SU-DHL-6 (cell line): ENCODE measurements around the gene MRPL36.

Experiments
- H2AFZ ChIP-seq: fragments of 200-600 bp; sonication (generic); 2 replicates; pipeline ENCODE4 v1.6.1; 2014; ENCODE audit warnings: low read depth, mild to moderate bottlenecking, moderate library complexity, mixed read lengths, antibody characterized with exemption, low read length; ENCODE audit not compliant: severe bottlenecking
- H3F3A ChIP-seq: fragments of 200-600 bp; shearing (Covaris generic); 2 replicates; pipeline ENCODE4 v1.6.0; 2016; ENCODE audit warnings: antibody characterized with exemption, mild to moderate bottlenecking; ENCODE audit not compliant: insufficient read depth
- H3K27ac ChIP-seq: fragments of 200-600 bp; sonication (generic); 2 replicates; pipeline ENCODE4 v1.5.1; 2016; ENCODE audit warnings: low read depth, mild to moderate bottlenecking, low read length, moderate library complexity, mixed read lengths
- H3K27me3 ChIP-seq: fragments of 200-600 bp; sonication (generic), shearing (Covaris generic); 2 replicates; pipeline ENCODE4 v1.6.0; 2014; ENCODE audit warnings: mild to moderate bottlenecking, low read length
- H3K36me3 ChIP-seq: fragments of 200-600 bp; sonication (generic); 2 replicates; pipeline ENCODE4 v1.6.1; 2014; ENCODE audit warnings: mild to moderate bottlenecking, low read length, mixed read lengths
- H3K4me2 ChIP-seq: fragments of 300-600, 200-600 bp; shearing (Covaris generic), sonication (generic); 2 replicates; pipeline ENCODE4 v1.6.0; 2014; ENCODE audit warnings: low read length, low read depth, mild to moderate bottlenecking; ENCODE audit not compliant: poor library complexity, severe bottlenecking
- H3K4me3 ChIP-seq: fragments of 200-600 bp; sonication (generic); 2 replicates; pipeline ENCODE4 v1.5.1; 2014; ENCODE audit warnings: antibody characterized with exemption, low read length, mild to moderate bottlenecking, mixed read lengths; ENCODE audit not compliant: insufficient read depth, poor library complexity, severe bottlenecking
- H3K79me2 ChIP-seq: fragments of 200-600 bp; sonication (generic); 2 replicates; pipeline ENCODE4 v1.6.1; 2014; ENCODE audit warnings: mild to moderate bottlenecking, low read length, moderate library complexity; ENCODE audit not compliant: insufficient read depth
- H3K9ac ChIP-seq: fragments of 200-600 bp; sonication (generic); 2 replicates; pipeline ENCODE4 v1.7.0; 2014; ENCODE audit warnings: mild to moderate bottlenecking, low read length
- H3K9me2 ChIP-seq: fragments of 200-600 bp; sonication (generic); replicated peaks from 2 replicates; pipeline ENCODE4 v1.6.1; 2014; ENCODE audit warnings: low read length; ENCODE audit not compliant: insufficient read depth
- H3K9me3 ChIP-seq: fragments of 200-600 bp; sonication (generic); 2 replicates; pipeline ENCODE4 v1.6.1; 2014; ENCODE audit warnings: low read length, mixed read lengths; ENCODE audit not compliant: insufficient read depth
- H4K20me1 ChIP-seq: fragments of 200-600 bp; sonication (generic); 2 replicates; pipeline ENCODE4 v1.6.1; 2014; ENCODE audit warnings: low read depth, mild to moderate bottlenecking, antibody characterized with exemption, low read length, moderate library complexity, mixed read lengths
- CTCF ChIP-seq: fragments of 200-600 bp; sonication (generic); IDR thresholded peaks from one replicate; pipeline ENCODE4 v1.5.1; 2017; ENCODE audit warnings: antibody characterized with exemption, mild to moderate bottlenecking, low read length, moderate library complexity; ENCODE audit not compliant: insufficient read depth, poor library complexity, severe bottlenecking
- EZH2phosphoT487 ChIP-seq: fragments of 200-600 bp; sonication (generic), shearing (Covaris generic); conservative IDR thresholded peaks from 2 replicates; pipeline ENCODE4 v1.6.1; 2018; ENCODE audit warnings: mild to moderate bottlenecking, antibody characterized with exemption, low read length, moderate library complexity, mixed read lengths

Gene MRPL36

DNA sequence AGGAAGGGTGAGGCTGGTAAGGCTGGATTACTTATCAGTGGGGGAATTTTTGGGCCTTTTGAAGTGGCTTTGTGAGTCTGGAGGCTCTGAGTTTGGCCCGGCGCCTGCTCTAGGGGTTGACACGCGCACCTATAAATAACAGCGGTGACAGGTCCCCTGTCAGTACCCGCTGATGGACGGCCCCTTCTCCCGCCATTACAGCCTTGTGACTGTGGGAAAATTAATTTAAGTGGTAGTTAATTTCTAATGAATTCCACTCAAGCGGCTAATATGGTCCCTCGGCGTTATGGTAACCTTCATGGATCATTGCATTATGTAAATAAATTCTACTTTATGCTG, 16.5 kb downstream of the MRPL36 start:
- Histone ChIP-seq H2AFZ (no peak overlapping the region), H3K9me3 (no peaks in the 10 kb centered on the region), H3K79me2 (no peaks in the 10 kb centered on the region), H4K20me1 (no peaks in the 10 kb centered on the region), H3F3A (peaks cover 24% of the 10 kb centered on the region), H3K27me3 (no peaks in the 10 kb centered on the region), H3K36me3 (no peaks in the 10 kb centered on the region), H3K4me2 (peak overlapping the region; percentile 56), H3K9me2 (no peaks in the 10 kb centered on the region), H3K4me3 (peak overlapping the region; percentile 20), H3K27ac (peak overlapping the region; percentile 95), H3K9ac (peak overlapping the region; percentile 54)
- TF ChIP-seq CTCF, result no peak
- TF ChIP-seq EZH2phosphoT487, result no peak

- peaks cover 24% of the 10 kb centered on the region for H3F3A ChIP-seq
- TF ChIP-seq CTCF, result no peak
- TF ChIP-seq EZH2phosphoT487, result no peak
- H3K4me2 ChIP-seq, result peak overlapping the region; percentile 56
- no peaks in the 10 kb centered on the region for H4K20me1 ChIP-seq
- H3K4me3 ChIP-seq, result peak overlapping the region; percentile 20
- H3K9ac ChIP-seq, result peak overlapping the region; percentile 54
- no peak overlapping the region for H2AFZ ChIP-seq
- H3K27ac ChIP-seq, result peak overlapping the region; percentile 95
- no peaks in the 10 kb centered on the region for H3K36me3 ChIP-seq
- H3K79me2 ChIP-seq, result no peaks in the 10 kb centered on the region
- no peaks in the 10 kb centered on the region for H3K9me2 ChIP-seq
- H3K27me3 ChIP-seq, result no peaks in the 10 kb centered on the region
- no peaks in the 10 kb centered on the region for H3K9me3 ChIP-seq
Measured at GRCh38 chr5:1782385-1783215, 17.0 kb downstream of the MRPL36 start.

DNA sequence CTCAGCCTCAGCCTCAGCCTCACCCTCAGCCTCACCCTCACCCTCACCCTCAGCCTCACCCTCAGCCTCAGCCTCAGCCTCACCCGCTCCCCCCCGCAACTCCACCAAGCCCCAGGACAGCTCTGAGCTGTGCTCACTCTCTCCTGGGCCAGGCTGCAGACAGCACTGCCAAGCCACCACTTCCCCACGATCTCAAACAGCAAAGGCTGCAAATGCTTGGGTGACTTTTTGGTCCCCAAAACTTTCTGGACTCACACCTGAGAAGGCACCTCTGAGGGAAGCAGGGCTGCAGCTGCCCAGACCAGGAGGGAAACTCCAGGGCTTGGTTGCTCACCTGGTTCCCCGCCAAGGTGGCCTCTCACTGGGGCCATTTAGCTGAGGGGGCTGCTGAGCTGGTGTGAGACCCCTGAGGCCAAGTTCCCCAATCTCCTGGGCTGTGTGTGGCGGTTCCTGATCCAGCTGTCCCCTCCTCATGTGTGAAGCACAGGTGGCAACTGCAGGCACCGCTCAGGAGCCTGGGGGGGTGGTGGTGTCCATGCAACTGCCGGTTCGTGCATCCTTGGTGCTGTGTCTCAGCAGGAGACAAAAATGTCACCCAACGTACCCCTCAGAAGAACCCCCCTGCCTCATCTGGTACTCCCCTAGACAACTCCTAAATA, 17.8 kb downstream of the MRPL36 start:
- no peaks in the 10 kb centered on the region for H3K9me3 ChIP-seq
- peak overlapping the region; percentile 54 for H3K9ac ChIP-seq
- no peaks in the 10 kb centered on the region for H4K20me1 ChIP-seq
- no peak overlapping the region for H2AFZ ChIP-seq
- H3K4me3 ChIP-seq, result peak overlapping the region; percentile 20
- H3K36me3 ChIP-seq, result no peaks in the 10 kb centered on the region
- TF ChIP-seq EZH2phosphoT487, result no peak
- TF ChIP-seq CTCF, result no peak
- no peaks in the 10 kb centered on the region for H3K9me2 ChIP-seq
- H3K27me3 ChIP-seq, result no peaks in the 10 kb centered on the region
- peaks cover 24% of the 10 kb centered on the region for H3F3A ChIP-seq
- peak overlapping the region; percentile 95 for H3K27ac ChIP-seq
- peak overlapping the region; percentile 56 for H3K4me2 ChIP-seq
- H3K79me2 ChIP-seq, result no peaks in the 10 kb centered on the region
